Testis (tissue), 5 donors: ENCODE measurements around the gene PARP4. TPM values are rescaled to one million over a fixed set of nuclear protein-coding genes. Genes with fewer than 3 reads are reported as not detected.
"Not testable (repeated sequence)": the region's sequence is repeated elsewhere in the genome, so short reads cannot be mapped to it uniquely, and the experiment has no call there.

Experiments
- DNase-seq: peaks from one replicate; pipeline ENCODE4 v3.0.0-alpha.2; 2019
- H3K27ac ChIP-seq, 2 donors: fragments of 200-600 bp; sonication (generic); one replicate each; pipeline ENCODE4 v1.5.1; 2019
- H3K27me3 ChIP-seq: fragments of 200-600 bp; sonication (generic); one replicate; pipeline ENCODE4 v1.5.1; 2019
- H3K36me3 ChIP-seq: fragments of 200-600 bp; sonication (generic); one replicate; pipeline ENCODE4 v1.5.1; 2017; ENCODE audit warnings: low read depth; ENCODE audit errors: missing control alignments
- H3K4me1 ChIP-seq: fragments of 200-600 bp; sonication (generic); one replicate; pipeline ENCODE4 v1.5.1; 2019
- H3K4me3 ChIP-seq, 2 donors: fragments of 200-600 bp; sonication (generic); one replicate each; pipeline ENCODE4 v1.5.1; 2017 to 2019
- H3K9me3 ChIP-seq: fragments of 200-600 bp; sonication (generic); one replicate; pipeline ENCODE4 v1.5.1; 2017
- POLR2A ChIP-seq: fragments of 450-650 bp; IDR thresholded peaks from one replicate; pipeline ENCODE4 v1.6.1; 2017; ENCODE audit warnings: antibody characterized with exemption, mild to moderate bottlenecking, moderate library complexity
- WGBS, 2 donors: methylation state at CpG; one replicate each; pipeline ENCODE4 v1.1.5; 2018; 5-methylcytosine and 5-hydroxymethylcytosine counted together
- intact Hi-C: fragments of 100-400 bp; cut with DNase I; formaldehyde crosslinking; loops from one replicate; pipeline ENCODE4 v1.15.1; 2023; ENCODE audit warnings: low total_unique reads
- long read RNA-seq, 2 donors: transcript quantifications; one replicate each; lab custom pipeline, GENCODE V29; 2026
- polyA plus RNA-seq: library from polyadenylated mRNA; stranded (reverse); fragments of 350-450 nt; fragmentation: Illumina TruSeq; extraction: RNeasy Lipid Tissue Mini Kit (QIAGEN cat#74804); gene quantifications from one replicate; pipeline ENCODE4 v1.2.3, GENCODE V29; 2014; ENCODE audit warnings: low read depth, low replicate concordance; ENCODE audit not compliant: insufficient read depth
- total RNA-seq, 2 donors: library from RNA; depleted of rRNA; stranded (reverse); fragments of >200 nt; gene quantifications; one replicate each; pipeline ENCODE4 v1.2.3, GENCODE V29; 2016
- TF ChIP-seq, protein P1 (sequence below), 3 experiments: fragments of 450-650 bp in 2 of 3; fragments of 200-600 bp in 1 of 3; sonication (generic) in 1 of 3; IDR thresholded peaks; one replicate each; pipeline ENCODE4 v1.5.1; 2016 to 2019; ENCODE audit warnings: antibody characterized with exemption in 3 of 3, mild to moderate bottlenecking in 2 of 3, moderate library complexity in 1 of 3

The PARP4 gene
- 10 to 100 TPM; 37.9 to 43.6 TPM for total RNA-seq
- polyA plus RNA-seq: 21.3 TPM
- long read RNA-seq, donor 1, full-length matches to known transcripts: 2 of 7 reads
- long read RNA-seq, donor 1, partial matches to known transcripts: 5 of 7 reads
- long read RNA-seq, donor 1, other reads (novel, unspliced or antisense): 0 of 7 reads
- long read RNA-seq, donor 2, full-length matches to known transcripts: 1 of 15 reads
- long read RNA-seq, donor 2, partial matches to known transcripts: 14 of 15 reads
- long read RNA-seq, donor 2, other reads (novel, unspliced or antisense): 0 of 15 reads

DNA sequence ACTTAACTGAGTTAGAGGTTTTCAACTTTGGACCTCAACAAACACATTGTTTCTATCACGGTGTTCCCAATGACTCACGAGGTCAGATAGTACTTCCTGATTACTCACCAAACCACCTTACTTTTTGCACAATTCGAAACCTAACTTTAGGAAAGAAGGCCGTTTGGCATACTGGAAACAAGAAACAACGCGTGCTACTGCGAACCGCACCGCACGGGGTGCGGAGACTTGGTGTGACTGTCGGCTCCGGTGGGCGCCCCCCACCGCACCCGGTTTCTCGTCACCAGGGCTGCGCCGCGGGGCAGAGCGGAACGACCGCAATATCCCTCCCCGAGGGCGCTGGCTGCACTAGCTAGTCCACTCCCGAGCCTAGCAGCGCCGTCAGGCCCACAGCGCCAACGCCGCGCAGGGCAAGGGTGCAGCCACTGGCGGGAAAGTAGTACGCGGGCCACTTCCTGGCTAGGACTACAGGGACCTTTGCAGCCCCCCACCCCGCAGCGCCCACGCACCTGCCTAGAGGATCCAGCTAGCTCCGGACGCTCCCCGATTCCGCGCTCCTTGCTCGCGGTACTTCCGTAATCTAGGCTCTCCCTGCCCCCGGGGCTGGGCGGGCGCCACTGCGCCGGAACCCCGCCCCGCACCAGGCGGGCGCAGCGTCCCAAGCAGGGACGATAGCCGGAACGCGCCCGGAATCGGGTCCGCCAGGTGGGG is at the start of gene PARP4:
TSS of gene PARP4 (minus strand) at position 582 of the 711 bp plus-strand sequence. CDS start 9,002 bp downstream, outside the sequence.
- intact Hi-C loops: no loop called here
- TF ChIP-seq POLR2A: no peak
- TF ChIP-seq, protein P1, sequence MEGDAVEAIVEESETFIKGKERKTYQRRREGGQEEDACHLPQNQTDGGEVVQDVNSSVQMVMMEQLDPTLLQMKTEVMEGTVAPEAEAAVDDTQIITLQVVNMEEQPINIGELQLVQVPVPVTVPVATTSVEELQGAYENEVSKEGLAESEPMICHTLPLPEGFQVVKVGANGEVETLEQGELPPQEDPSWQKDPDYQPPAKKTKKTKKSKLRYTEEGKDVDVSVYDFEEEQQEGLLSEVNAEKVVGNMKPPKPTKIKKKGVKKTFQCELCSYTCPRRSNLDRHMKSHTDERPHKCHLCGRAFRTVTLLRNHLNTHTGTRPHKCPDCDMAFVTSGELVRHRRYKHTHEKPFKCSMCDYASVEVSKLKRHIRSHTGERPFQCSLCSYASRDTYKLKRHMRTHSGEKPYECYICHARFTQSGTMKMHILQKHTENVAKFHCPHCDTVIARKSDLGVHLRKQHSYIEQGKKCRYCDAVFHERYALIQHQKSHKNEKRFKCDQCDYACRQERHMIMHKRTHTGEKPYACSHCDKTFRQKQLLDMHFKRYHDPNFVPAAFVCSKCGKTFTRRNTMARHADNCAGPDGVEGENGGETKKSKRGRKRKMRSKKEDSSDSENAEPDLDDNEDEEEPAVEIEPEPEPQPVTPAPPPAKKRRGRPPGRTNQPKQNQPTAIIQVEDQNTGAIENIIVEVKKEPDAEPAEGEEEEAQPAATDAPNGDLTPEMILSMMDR (IDR thresholded peaks at IDR 0.05): no peak
- WGBS, 2 donors: 0 to 1% methylated on average over 33 to 62 of the region's 63 CpGs

DNA sequence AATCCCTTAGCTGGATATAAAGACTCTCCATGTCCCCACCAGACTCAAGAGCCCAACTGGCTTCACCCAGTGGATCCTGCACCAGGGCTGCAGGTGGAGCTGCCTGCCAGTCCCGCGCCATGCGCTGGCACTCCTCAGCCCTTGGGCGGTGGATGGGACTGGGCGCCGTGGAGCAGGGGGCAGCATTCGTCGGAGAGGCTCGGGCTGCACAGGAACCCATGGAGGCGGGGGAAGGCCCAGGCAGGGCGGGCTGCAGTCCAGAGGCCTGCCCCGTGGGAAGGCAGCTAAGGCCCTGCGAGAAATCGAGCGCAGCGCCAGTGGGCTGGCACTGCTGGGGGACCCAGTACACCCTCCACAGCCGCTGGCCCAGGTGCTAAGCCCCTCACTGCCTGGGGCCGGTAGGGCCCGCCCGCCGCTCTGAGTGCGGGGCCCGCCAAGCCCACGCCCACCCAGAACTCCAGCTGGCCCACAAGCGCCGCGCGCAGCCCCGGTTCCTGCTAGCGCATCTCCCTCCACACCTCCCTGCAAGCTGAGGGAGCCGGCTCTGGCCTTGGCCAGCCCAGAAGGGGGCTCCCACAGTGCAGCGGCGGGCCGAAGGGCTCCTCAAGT is 48.1 kb upstream of the PARP4 start:
- peak overlapping the region; percentile 15 to 38 for H3K4me3 ChIP-seq
- H3K27ac ChIP-seq, DNase-seq, intact Hi-C loops, H3K4me1 ChIP-seq, H3K36me3 ChIP-seq, H3K27me3 ChIP-seq, H3K9me3 ChIP-seq: not testable (repeated sequence)
- 60 to 73% methylated on average over 3 to 34 of the region's 34 CpGs for WGBS, 2 donors

More for the DNA sequence above, at the start of gene PARP4:
- no peaks in the 10 kb centered on the region for H3K9me3 ChIP-seq
- H3K27ac ChIP-seq: peak within 1 kb of the TSS; percentile 77 to 85
- H3K36me3 ChIP-seq: no peaks in the 10 kb centered on the region
- H3K4me1 ChIP-seq: peaks cover 14% of the 10 kb centered on the region
- H3K27me3 ChIP-seq: no peaks in the 10 kb centered on the region
- H3K4me3 ChIP-seq: peak within 1 kb of the TSS; percentile 79 to 87
- DNase-seq: peak; percentile 88

DNA sequence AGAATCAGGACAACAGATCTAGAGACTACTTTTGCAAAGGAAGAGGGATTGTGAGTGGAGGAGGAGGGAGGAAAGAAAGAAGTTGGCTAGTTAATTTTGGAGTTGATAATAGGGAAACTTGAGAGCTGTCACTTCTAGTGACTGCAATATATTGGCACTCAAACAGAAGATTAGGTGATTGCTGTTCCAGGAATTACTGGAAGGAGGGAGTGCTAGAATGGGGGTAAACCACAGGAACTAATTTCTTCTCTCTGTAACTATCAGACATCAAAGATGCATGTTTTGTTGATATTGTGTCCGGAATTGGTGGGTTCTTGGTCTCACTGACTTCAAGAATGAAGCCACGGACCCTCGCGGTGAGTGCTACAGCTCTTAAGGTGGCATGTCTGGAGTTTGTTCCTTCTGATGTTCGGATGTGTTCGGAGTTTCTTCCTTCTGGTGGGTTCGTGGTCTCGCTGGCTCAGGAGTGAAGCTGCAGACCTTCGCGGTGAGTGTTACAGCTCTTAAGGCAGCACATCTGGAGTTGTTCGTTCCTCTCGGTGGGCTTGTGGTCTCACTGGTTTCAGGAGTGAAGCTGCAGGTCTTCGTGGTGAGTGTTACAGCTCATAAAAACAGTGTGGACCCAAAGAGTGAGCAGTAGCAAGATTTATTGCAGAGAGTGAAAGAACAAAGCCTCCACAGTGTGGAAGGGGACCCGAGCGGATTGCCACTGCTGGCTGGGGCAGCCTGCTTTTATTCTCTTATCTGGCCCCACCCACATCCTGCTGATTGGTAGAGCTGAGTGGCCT is 47.0 kb upstream of the PARP4 start:
- 60 to 89% methylated on average over 13 to 15 of the region's 15 CpGs for WGBS, 2 donors
- H3K9me3 ChIP-seq, DNase-seq, intact Hi-C loops, H3K27ac ChIP-seq, H3K27me3 ChIP-seq, H3K4me3 ChIP-seq, H3K36me3 ChIP-seq, H3K4me1 ChIP-seq: not testable (repeated sequence)

DNA sequence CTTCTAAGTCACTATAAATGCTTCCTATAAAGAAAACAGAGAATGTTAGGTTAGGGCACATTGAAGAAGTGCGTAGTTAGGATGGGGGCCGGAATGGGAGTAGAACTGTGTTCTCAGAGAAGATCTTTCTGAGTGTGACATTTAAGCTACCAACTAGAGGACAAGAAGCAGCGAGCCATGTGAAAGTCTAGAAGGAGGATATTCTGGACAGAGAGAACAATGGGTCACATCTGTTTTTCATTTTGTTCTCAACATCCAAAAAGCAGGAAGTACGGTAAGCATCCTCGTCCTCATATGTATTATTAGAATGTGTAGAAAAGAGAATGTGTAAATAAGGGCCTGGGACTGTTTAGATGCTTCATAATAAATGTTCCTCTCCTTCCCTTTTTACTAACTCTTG is 44.5 kb upstream of the PARP4 start:
- no peak for DNase-seq
- H3K9me3 ChIP-seq: no peaks in the 10 kb centered on the region
- TF ChIP-seq, protein P1 (IDR thresholded peaks at IDR 0.05): no peak
- no peak for TF ChIP-seq POLR2A
- H3K36me3 ChIP-seq: no peaks in the 10 kb centered on the region
- H3K27ac ChIP-seq: no peak overlapping the region
- no peaks in the 10 kb centered on the region for H3K4me1 ChIP-seq
- intact Hi-C loops: no loop called here
- WGBS, 2 donors: 67 to 72% methylated on average over 5 of the region's 5 CpGs
- H3K27me3 ChIP-seq: no peaks in the 10 kb centered on the region
- H3K4me3 ChIP-seq: no peak overlapping the region

DNA sequence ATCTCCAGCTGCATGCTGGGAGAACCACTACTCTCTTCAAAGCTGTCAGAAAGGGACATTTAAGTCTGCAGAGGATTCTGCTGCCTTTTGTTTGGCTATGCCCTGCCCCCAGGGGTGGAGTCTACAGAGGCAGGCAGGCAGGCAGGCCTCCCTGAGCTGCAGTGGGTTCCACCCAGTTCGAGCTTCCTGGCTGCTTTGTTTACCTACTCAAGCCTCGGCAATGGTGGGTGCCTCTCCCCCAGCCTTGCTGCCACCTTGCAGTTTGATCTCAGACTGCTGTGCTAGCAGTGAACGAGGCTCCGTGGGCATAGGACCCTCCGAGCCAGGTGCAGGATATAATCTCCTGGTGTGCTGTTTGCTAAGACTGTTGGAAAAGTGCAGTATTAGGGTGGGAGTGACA is 41.3 kb upstream of the PARP4 start:
- H3K4me1 ChIP-seq, H3K4me3 ChIP-seq, H3K36me3 ChIP-seq, DNase-seq, intact Hi-C loops, H3K27ac ChIP-seq, H3K27me3 ChIP-seq, H3K9me3 ChIP-seq: not testable (repeated sequence)
- WGBS, 2 donors: 87 to 95% methylated on average over 4 to 5 of the region's 5 CpGs

DNA sequence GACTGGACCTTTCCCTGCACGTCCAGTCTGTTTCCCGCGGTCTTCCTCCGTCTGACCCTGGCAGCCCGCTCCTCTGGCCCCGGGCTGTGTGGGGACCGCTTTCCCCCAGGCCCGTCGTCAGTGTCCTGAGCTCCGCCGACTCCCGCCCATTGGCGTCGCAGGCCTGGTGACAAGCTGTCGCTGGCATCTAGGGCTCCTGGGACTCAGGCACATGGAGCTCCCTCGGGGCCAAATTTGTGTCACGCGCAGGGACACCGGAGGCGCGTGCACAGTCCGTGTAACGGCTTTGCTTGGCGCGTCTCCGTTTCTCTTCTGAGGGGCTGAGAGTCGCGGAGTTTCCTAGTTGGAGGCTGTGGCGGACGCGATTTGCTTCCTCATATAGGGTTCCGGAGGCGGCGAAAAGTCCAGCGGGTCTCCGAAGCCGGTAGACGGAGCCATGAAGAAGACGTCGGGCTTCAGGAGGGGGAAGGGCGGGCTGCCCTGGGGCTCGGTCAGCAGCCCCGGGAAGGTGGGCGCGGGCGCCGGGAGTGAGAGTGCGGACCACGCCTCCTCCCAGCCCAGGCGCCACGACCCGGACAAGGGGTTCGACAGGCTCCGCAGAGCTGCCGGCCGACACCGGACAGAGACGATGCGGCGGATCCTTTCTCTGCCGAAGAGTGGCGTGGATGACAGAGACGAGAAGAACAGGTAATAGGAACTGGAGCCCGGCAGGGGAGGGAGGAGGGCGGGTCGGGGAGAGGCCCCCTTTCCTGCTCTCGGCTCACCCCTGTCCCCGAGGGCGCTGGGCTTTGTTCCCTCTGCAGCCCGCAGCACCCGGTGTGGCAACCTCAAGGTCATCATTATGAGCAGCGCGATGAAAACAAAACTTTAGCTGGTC is 29.1 kb upstream of the PARP4 start:
- intact Hi-C loops, H3K36me3 ChIP-seq, H3K27me3 ChIP-seq, H3K4me1 ChIP-seq, H3K9me3 ChIP-seq: not testable (repeated sequence)
- peak; percentile 69 for DNase-seq
- Histone ChIP-seq H3K27ac (peak overlapping the region in 1 of 2 donors; percentile 50), H3K4me3 (peak overlapping the region; percentile 50 to 61)
- WGBS, 2 donors: 3 to 7% methylated on average over 21 to 50 of the region's 73 CpGs
